ENCODE results near the gene CDCP1.
A peak's percentile ranks its signal among the peaks of the same experiment; 100 is the strongest.

CDCP1 gene

GRCh38 chr3:45103753-45104714, 42.1 kb downstream of the CDCP1 start:
- no peaks in the 10 kb centered on the region for H3K36me3 ChIP-seq (replicated peaks)
- H3K27me3 ChIP-seq (ENCODE audit: low read depth): no peaks in the 10 kb centered on the region
- in situ Hi-C loops (cut with MboI; ENCODE audit: low sequenced_read_pairs): no loop called here
- H3K9me3 ChIP-seq: no peaks in the 10 kb centered on the region
- no peak overlapping the region for H3K4me3 ChIP-seq
- no peaks in the 10 kb centered on the region for H3K4me1 ChIP-seq
- DNase-seq (ENCODE audit: low spot score in 2 of 2): no peak

GRCh38 chr3:45103334-45103733, 42.8 kb downstream of the CDCP1 start:
- in situ Hi-C loops (cut with MboI; ENCODE audit: low sequenced_read_pairs): no loop called here
- no peaks in the 10 kb centered on the region for H3K36me3 ChIP-seq (replicated peaks)

GRCh38 chr3:45100981-45101407, 45.2 kb downstream of the CDCP1 start:
- no peak for DNase-seq (ENCODE audit: low spot score in 2 of 2)
- Histone ChIP-seq H3K4me1 (peaks cover 11% of the 10 kb centered on the region), H3K4me3 (no peak overlapping the region), H3K9me3 (no peaks in the 10 kb centered on the region), H3K36me3 (replicated peaks) (no peaks in the 10 kb centered on the region), H3K27me3 (ENCODE audit: low read depth) (no peaks in the 10 kb centered on the region)
- in situ Hi-C loops (cut with MboI; ENCODE audit: low sequenced_read_pairs): no loop called here

More at GRCh38 chr3:45103334-45103733, 42.8 kb downstream of the CDCP1 start:
- H3K9me3 ChIP-seq: no peaks in the 10 kb centered on the region
- H3K27me3 ChIP-seq (ENCODE audit: low read depth): no peaks in the 10 kb centered on the region
- no peak for DNase-seq (ENCODE audit: low spot score in 2 of 2)
- no peak overlapping the region for H3K4me3 ChIP-seq
- no peaks in the 10 kb centered on the region for H3K4me1 ChIP-seq

GRCh38 chr3:45098310-45098709, 47.9 kb downstream of the CDCP1 start:
- in situ Hi-C loops (cut with MboI; ENCODE audit: low sequenced_read_pairs): no loop called here
- DNase-seq (ENCODE audit: low spot score in 2 of 2): no peak
- Histone ChIP-seq H3K27me3 (ENCODE audit: low read depth) (no peaks in the 10 kb centered on the region), H3K4me3 (no peak overlapping the region), H3K4me1 (peaks cover 11% of the 10 kb centered on the region), H3K36me3 (replicated peaks) (no peaks in the 10 kb centered on the region), H3K9me3 (no peaks in the 10 kb centered on the region)

- no peaks in the 10 kb centered on the region for H3K9me3 ChIP-seq
- no peaks in the 10 kb centered on the region for H3K36me3 ChIP-seq (replicated peaks)
- no peak overlapping the region for H3K4me3 ChIP-seq
- in situ Hi-C loops (cut with MboI; ENCODE audit: low sequenced_read_pairs): no loop called here
- peaks cover 14% of the 10 kb centered on the region for H3K4me1 ChIP-seq
- DNase-seq (ENCODE audit: low spot score in 2 of 2): peak; percentile 42 to 65
- no peaks in the 10 kb centered on the region for H3K27me3 ChIP-seq (ENCODE audit: low read depth)
Measured at GRCh38 chr3:45097296-45097883, 48.8 kb downstream of the CDCP1 start.

GRCh38 chr3:45095916-45096526, 50.2 kb downstream of the CDCP1 start:
- in situ Hi-C loops (cut with MboI; ENCODE audit: low sequenced_read_pairs): no loop called here
- no peaks in the 10 kb centered on the region for H3K27me3 ChIP-seq (ENCODE audit: low read depth)

GRCh38 chr3:45093176-45093575, 53.0 kb downstream of the CDCP1 start:
- Histone ChIP-seq H3K4me3 (no peak overlapping the region), H3K36me3 (replicated peaks) (no peaks in the 10 kb centered on the region), H3K4me1 (peaks cover 21% of the 10 kb centered on the region), H3K27me3 (ENCODE audit: low read depth) (no peaks in the 10 kb centered on the region), H3K9me3 (no peaks in the 10 kb centered on the region)
- in situ Hi-C loops (cut with MboI; ENCODE audit: low sequenced_read_pairs): no loop called here
- DNase-seq (ENCODE audit: low spot score in 2 of 2): no peak

More at GRCh38 chr3:45095916-45096526, 50.2 kb downstream of the CDCP1 start:
- Histone ChIP-seq H3K4me3 (no peak overlapping the region), H3K4me1 (peaks cover 21% of the 10 kb centered on the region), H3K9me3 (no peaks in the 10 kb centered on the region), H3K36me3 (replicated peaks) (no peaks in the 10 kb centered on the region)
- no peak for DNase-seq (ENCODE audit: low spot score in 2 of 2)

- H3K4me3 ChIP-seq: no peak overlapping the region
- H3K4me1 ChIP-seq: peaks cover 15% of the 10 kb centered on the region
- in situ Hi-C loops (cut with MboI; ENCODE audit: low sequenced_read_pairs): no loop called here
- no peaks in the 10 kb centered on the region for H3K9me3 ChIP-seq
- no peaks in the 10 kb centered on the region for H3K36me3 ChIP-seq (replicated peaks)
- DNase-seq (ENCODE audit: low spot score in 2 of 2): peak; percentile 15 to 18
- no peaks in the 10 kb centered on the region for H3K27me3 ChIP-seq (ENCODE audit: low read depth)
Measured at GRCh38 chr3:45092132-45093031, 53.8 kb downstream of the CDCP1 start.

GRCh38 chr3:45090855-45091254, 55.3 kb downstream of the CDCP1 start:
- Histone ChIP-seq H3K27me3 (ENCODE audit: low read depth) (no peaks in the 10 kb centered on the region), H3K9me3 (no peaks in the 10 kb centered on the region), H3K4me3 (no peak overlapping the region), H3K36me3 (replicated peaks) (no peaks in the 10 kb centered on the region), H3K4me1 (peaks cover 9% of the 10 kb centered on the region)
- in situ Hi-C loops (cut with MboI; ENCODE audit: low sequenced_read_pairs): no loop called here
- no peak for DNase-seq (ENCODE audit: low spot score in 2 of 2)

GRCh38 chr3:45088543-45089358, 57.4 kb downstream of the CDCP1 start:
- in situ Hi-C loops (cut with MboI; ENCODE audit: low sequenced_read_pairs): no loop called here
- Histone ChIP-seq H3K36me3 (replicated peaks) (no peaks in the 10 kb centered on the region), H3K4me1 (peaks cover 9% of the 10 kb centered on the region), H3K27me3 (ENCODE audit: low read depth) (no peaks in the 10 kb centered on the region), H3K4me3 (no peak overlapping the region), H3K9me3 (no peaks in the 10 kb centered on the region)
- no peak for DNase-seq (ENCODE audit: low spot score in 2 of 2)

- DNase-seq (ENCODE audit: low spot score in 2 of 2): no peak
- Histone ChIP-seq H3K4me1 (peaks cover 4% of the 10 kb centered on the region), H3K4me3 (no peak overlapping the region), H3K9me3 (no peaks in the 10 kb centered on the region), H3K27me3 (ENCODE audit: low read depth) (no peaks in the 10 kb centered on the region), H3K36me3 (replicated peaks) (no peaks in the 10 kb centered on the region)
- in situ Hi-C loops (cut with MboI; ENCODE audit: low sequenced_read_pairs): no loop called here
Measured at GRCh38 chr3:45087155-45087554, 59.0 kb downstream of the CDCP1 start.

- no peaks in the 10 kb centered on the region for H3K27me3 ChIP-seq (ENCODE audit: low read depth)
- DNase-seq (ENCODE audit: low spot score in 2 of 2): no peak
- in situ Hi-C loops (cut with MboI; ENCODE audit: low sequenced_read_pairs): no loop called here
- no peaks in the 10 kb centered on the region for H3K4me1 ChIP-seq
- no peaks in the 10 kb centered on the region for H3K9me3 ChIP-seq
- H3K36me3 ChIP-seq (replicated peaks): no peaks in the 10 kb centered on the region
- no peak overlapping the region for H3K4me3 ChIP-seq
Measured at GRCh38 chr3:45084820-45085816, 61.1 kb downstream of the CDCP1 start.
